ENCODE results near the gene SLC25A15. TPM values are rescaled to one million over a fixed set of nuclear protein-coding genes. Genes with fewer than 3 reads are reported as not detected.

The SLC25A15 gene
- total RNA-seq, result 12.1 and 18.4 TPM in 2 replicates

GRCh38 chr13:40789275-40790153 is at the start of gene SLC25A15:
Gene SLC25A15, plus strand, starts transcription at chr13:40789611. Its CDS starts 3,616 bp downstream, at chr13:40793227.

DNA sequence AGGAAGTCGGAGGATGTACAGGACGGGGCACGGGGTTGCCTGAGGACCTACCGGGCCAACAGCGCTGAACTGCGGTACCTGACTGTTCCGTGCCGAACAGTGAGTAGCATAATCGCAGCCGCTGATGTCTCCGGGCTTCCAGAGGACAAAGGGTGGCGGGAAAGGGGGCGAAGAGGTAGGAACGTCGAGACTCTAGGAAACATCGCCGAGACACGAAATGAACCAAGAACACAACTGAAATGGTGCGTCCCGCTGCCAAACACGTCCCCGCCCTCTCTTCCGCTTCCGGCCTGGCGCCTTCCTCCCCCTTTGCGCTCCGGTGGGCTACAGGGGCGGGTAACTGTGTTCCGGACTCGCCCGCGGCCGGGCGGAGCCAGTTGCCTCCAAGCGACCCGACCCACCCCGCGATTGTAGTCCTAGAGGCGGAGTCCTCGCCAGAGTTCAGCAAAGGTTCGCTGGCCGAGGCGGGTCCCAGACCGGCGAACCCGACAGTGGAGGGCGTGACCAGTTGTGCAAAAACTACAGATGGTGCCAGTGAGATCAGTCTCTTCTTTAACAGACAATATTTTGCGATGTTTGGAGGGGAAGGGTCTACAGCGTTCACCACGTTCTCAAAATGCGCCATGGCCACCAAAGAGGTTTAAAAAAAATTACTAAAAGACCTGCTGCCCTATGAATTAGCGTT is 18.3 kb upstream of the SLC25A15 start, which contains the start of gene MRPS31:
TSS of gene MRPS31 (minus strand) at position 257 of the 685 bp plus-strand sequence. CDS start at position 203, 54 bp downstream.

Other genes starting within 250 kb of the SLC25A15 start
- gene FOXO1, start 123.0 kb upstream of the SLC25A15 start, total RNA-seq, result 15.9 and 32.9 TPM in 2 replicates
- 8.7 and 12.1 TPM in 2 replicates for gene MRPS31, start 18.4 kb upstream of the SLC25A15 start, total RNA-seq
- gene ELF1, start 229.7 kb downstream of the SLC25A15 start, total RNA-seq, result 46.1 and 80.7 TPM in 2 replicates

All from bladder microvascular endothelial cell (primary cell).